GM12891 (cell line): ENCODE measurements around the gene LYRM9.

ENCODE experiments used
- POLR2A ChIP-seq: IDR thresholded peaks from 2 replicates; pipeline ENCODE4 v1.6.1; 2011; ENCODE audit warnings: low read depth, low read length, control low read depth
- POLR2AphosphoS5 ChIP-seq: IDR thresholded peaks from 2 replicates; pipeline ENCODE4 v1.6.1; 2011; ENCODE audit warnings: low read depth, low read length, control low read depth
- POU2F2 ChIP-seq: IDR thresholded peaks from 2 replicates; pipeline ENCODE4 v1.6.1; 2011; ENCODE audit warnings: low read depth, mild to moderate bottlenecking, control low read depth, low read length, moderate library complexity
- TAF1 ChIP-seq: IDR thresholded peaks from 2 replicates; pipeline ENCODE4 v1.6.1; 2011; ENCODE audit warnings: low read depth, low read length, control low read depth

- TF ChIP-seq TAF1: no peak
- TF ChIP-seq POLR2A: no peak
- no peak for TF ChIP-seq POU2F2
- no peak for TF ChIP-seq POLR2AphosphoS5
Measured at GRCh38 chr17:27920569-27920968, 27.4 kb upstream of the LYRM9 start.
